Ishikawa (cell line): ENCODE data around the gene CTSZ.

Source experiments
- CEBPB ChIP-seq: IDR thresholded peaks from 2 replicates; pipeline ENCODE4 v1.6.1; 2012
- EGR1 ChIP-seq: IDR thresholded peaks from 2 replicates; pipeline ENCODE4 v1.6.1; 2012
- EP300 ChIP-seq: IDR thresholded peaks from 2 replicates; pipeline ENCODE4 v1.6.1; 2012; ENCODE audit warnings: borderline replicate concordance
- NFIC ChIP-seq: IDR thresholded peaks from 2 replicates; pipeline ENCODE4 v1.6.1; 2012
- TAF1 ChIP-seq: IDR thresholded peaks from 2 replicates; pipeline ENCODE4 v1.6.1; 2012; ENCODE audit warnings: low read depth, mild to moderate bottlenecking
- TEAD4 ChIP-seq: IDR thresholded peaks from 2 replicates; pipeline ENCODE4 v1.6.1; 2012
- YY1 ChIP-seq: IDR thresholded peaks from 2 replicates; pipeline ENCODE4 v1.6.1; 2012; ENCODE audit warnings: low read depth
- ZBTB7A ChIP-seq: IDR thresholded peaks from 2 replicates; pipeline ENCODE4 v1.6.1; 2012; ENCODE audit warnings: low read depth
- TF ChIP-seq, protein P1 (sequence below): IDR thresholded peaks from 2 replicates; pipeline ENCODE4 v1.6.1; 2012; ENCODE audit warnings: low read depth, mild to moderate bottlenecking
- TF ChIP-seq, protein P2 (sequence below): IDR thresholded peaks from 2 replicates; pipeline ENCODE4 v1.6.1; 2012
- TF ChIP-seq, protein P3 (sequence below): IDR thresholded peaks from 2 replicates; pipeline ENCODE4 v1.6.1; 2012

DNA sequence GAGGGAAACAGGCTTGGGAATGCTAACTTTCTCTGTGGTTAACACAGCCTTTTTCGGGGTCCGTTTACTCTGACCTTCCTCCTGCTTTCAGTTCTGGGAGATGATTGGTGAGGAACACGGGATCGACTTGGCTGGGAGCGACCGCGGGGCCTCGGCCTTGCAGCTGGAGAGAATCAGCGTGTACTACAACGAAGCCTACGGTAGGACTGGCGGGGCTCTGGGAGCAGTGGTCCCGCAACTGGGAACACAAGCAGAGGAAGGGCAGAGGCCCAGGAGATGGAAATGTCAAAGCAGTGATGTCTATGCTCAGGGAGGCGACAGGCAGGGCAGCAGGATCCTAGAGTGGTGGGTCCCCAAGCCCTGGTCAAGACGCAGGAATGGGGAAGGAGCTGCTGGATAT is 15.7 kb upstream of the CTSZ start:
- TF ChIP-seq, protein P1, sequence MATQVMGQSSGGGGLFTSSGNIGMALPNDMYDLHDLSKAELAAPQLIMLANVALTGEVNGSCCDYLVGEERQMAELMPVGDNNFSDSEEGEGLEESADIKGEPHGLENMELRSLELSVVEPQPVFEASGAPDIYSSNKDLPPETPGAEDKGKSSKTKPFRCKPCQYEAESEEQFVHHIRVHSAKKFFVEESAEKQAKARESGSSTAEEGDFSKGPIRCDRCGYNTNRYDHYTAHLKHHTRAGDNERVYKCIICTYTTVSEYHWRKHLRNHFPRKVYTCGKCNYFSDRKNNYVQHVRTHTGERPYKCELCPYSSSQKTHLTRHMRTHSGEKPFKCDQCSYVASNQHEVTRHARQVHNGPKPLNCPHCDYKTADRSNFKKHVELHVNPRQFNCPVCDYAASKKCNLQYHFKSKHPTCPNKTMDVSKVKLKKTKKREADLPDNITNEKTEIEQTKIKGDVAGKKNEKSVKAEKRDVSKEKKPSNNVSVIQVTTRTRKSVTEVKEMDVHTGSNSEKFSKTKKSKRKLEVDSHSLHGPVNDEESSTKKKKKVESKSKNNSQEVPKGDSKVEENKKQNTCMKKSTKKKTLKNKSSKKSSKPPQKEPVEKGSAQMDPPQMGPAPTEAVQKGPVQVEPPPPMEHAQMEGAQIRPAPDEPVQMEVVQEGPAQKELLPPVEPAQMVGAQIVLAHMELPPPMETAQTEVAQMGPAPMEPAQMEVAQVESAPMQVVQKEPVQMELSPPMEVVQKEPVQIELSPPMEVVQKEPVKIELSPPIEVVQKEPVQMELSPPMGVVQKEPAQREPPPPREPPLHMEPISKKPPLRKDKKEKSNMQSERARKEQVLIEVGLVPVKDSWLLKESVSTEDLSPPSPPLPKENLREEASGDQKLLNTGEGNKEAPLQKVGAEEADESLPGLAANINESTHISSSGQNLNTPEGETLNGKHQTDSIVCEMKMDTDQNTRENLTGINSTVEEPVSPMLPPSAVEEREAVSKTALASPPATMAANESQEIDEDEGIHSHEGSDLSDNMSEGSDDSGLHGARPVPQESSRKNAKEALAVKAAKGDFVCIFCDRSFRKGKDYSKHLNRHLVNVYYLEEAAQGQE: no peak
- TF ChIP-seq ZBTB7A (no peak), YY1 (no peak), TEAD4 (no peak), EGR1 (no peak), TAF1 (no peak), NFIC (no peak), EP300 (no peak), CEBPB (no peak)
- TF ChIP-seq, protein P2, sequence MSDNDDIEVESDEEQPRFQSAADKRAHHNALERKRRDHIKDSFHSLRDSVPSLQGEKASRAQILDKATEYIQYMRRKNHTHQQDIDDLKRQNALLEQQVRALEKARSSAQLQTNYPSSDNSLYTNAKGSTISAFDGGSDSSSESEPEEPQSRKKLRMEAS: no peak
- TF ChIP-seq, protein P3, sequence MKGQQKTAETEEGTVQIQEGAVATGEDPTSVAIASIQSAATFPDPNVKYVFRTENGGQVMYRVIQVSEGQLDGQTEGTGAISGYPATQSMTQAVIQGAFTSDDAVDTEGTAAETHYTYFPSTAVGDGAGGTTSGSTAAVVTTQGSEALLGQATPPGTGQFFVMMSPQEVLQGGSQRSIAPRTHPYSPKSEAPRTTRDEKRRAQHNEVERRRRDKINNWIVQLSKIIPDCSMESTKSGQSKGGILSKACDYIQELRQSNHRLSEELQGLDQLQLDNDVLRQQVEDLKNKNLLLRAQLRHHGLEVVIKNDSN: no peak
